Measurements from ENCODE around the gene SLC30A10.
A peak's percentile ranks its signal among the peaks of the same experiment; 100 is the strongest.
"Not testable (repeated sequence)": the region's sequence is repeated elsewhere in the genome, so short reads cannot be mapped to it uniquely, and the experiment has no call there.

The SLC30A10 gene

DNA sequence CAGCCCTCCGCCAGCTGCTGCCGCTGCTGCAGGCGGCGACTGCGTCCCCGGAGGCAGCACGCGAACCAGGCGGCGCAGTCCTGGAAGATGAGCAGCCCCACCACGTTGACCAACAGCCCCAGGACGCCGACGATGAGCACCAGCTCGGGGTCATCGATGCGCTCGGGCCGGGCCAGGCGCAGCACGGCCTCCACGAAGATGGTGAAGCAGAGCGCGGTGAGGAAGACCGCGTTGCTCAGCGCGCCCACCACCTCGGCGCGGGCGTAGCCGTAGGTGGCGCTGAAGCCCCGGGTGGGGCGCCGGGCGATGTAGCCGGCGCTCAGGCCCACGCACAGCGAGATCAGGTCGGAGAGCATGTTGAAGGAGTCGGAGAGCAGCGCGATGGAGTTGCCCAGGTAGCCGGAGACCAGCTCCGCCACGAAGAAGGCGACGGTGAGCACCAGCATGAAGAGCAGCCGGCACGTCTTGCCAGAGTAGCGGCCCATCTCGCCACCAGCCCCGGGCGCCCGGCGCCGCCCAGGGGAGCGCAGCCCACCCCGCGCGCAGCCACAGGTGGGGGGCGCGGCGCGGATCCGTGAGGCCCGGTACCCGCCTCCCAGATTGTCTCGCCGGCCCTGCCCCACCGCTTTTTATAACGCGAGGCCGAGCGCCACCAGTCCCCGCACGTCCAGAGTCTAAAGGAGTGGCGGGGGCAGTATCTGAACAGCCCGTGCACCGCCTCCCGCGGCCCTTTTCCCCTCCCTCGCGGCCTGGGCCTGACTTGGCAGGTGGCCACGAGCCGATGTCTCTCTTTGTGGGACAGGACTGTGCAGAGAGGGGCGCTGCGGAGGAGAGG is at the start of gene SLC30A10:
SLC30A10 (minus strand) TSS at position 602 of the 835 bp plus-strand sequence; CDS start at position 485, 117 bp downstream.
- TF ChIP-seq JUND (IDR thresholded peaks at IDR 0.05; ENCODE audit: low read depth): no peak
- in situ Hi-C loops (cut with HindIII; ENCODE audit: low pct_unique_long_range_greater_than_20kb, low sequenced_read_pairs): no loop called here
- DNase-seq (ENCODE audit: low read depth in 1 of 2, low spot score in 1 of 2): no peak

GRCh38 chr1:219973213-219973612 is 44.9 kb upstream of the SLC30A10 start:
- in situ Hi-C loops (cut with HindIII; ENCODE audit: low pct_unique_long_range_greater_than_20kb, low sequenced_read_pairs): no loop called here
- no peak for TF ChIP-seq JUND (IDR thresholded peaks at IDR 0.05; ENCODE audit: low read depth)
- DNase-seq (ENCODE audit: low read depth in 1 of 2, low spot score in 1 of 2): no peak

GRCh38 chr1:219967361-219967760 is 39.0 kb upstream of the SLC30A10 start:
- in situ Hi-C loops (cut with HindIII; ENCODE audit: low pct_unique_long_range_greater_than_20kb, low sequenced_read_pairs): no loop called here
- no peak for TF ChIP-seq JUND (IDR thresholded peaks at IDR 0.05; ENCODE audit: low read depth)
- DNase-seq (ENCODE audit: low read depth in 1 of 2, low spot score in 1 of 2): no peak

DNA sequence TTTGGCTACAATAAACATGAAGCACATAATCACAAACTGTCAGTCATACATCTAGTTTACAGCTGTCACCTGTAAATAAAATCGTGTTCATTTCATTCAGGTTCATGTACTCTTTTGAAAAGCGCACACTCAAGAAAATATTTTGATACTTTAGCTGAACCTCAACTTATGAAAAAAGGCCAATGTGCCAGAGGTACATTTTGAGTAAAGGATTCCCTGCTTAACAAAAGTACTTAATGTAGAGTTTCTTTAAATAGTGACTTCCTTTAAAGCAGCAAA is 37.7 kb upstream of the SLC30A10 start:
- in situ Hi-C loops (cut with HindIII; ENCODE audit: low pct_unique_long_range_greater_than_20kb, low sequenced_read_pairs): no loop called here
- no peak for TF ChIP-seq JUND (IDR thresholded peaks at IDR 0.05; ENCODE audit: low read depth)
- no peak for DNase-seq (ENCODE audit: low read depth in 1 of 2, low spot score in 1 of 2)

DNA sequence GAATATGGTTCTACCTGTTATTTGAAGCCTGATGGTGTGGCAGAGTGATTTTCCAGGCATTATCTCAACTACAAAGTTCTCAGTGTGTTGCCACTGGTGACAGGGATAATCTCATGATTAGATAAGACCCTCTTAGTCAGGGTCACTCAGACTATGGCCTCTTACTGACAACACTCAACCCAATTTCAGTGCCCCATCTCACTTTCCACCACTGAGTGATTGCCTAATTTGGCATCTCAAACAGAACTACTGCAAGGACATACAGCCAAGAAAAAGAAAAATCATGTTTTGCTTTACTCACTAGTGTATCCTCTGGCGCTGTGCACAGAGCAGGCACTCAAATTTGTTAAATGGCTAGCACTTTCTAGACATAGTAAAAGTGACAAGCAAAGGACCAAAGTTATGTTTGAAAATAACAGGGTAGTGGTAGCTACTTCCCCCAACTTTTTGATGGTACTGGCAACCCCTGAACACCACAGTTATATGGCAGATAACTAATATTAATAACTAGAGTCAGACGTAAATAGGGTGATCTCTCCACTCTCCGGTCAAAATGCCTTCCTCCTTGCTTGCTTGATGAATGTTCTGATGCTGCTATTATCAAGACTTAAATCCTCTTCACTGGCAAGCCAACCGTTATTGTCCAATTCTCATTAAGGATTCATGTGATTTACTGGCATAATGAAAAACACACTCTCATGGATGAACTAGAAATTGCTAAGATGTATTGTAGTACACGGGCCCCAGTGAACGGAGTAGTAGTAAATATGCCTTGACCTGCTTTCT is 37.1 kb upstream of the SLC30A10 start:
- no peak for DNase-seq (ENCODE audit: low read depth in 1 of 2, low spot score in 1 of 2)
- TF ChIP-seq JUND (IDR thresholded peaks at IDR 0.05; ENCODE audit: low read depth): no peak
- in situ Hi-C loops (cut with HindIII; ENCODE audit: low pct_unique_long_range_greater_than_20kb, low sequenced_read_pairs): no loop called here

DNA sequence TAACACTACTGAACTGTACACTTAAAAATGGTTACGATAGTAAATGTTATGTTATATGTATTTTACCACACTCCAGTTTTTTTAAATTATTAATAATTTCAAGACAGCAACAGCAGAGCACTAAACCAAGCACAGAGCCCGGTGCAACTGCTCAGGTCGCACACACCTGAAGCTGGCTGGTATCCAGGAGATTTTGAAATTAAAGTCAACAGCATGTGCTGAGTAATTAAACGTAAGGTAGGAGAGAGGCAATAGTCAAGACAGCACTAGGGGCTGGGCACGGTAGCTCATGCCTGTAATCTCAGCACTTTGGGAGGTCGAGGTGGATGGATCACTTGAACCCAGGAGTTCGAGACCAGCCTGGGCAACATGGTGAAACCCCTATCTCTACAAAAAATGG is 35.1 kb upstream of the SLC30A10 start:
- in situ Hi-C loops (cut with HindIII; ENCODE audit: low pct_unique_long_range_greater_than_20kb, low sequenced_read_pairs): no loop called here
- no peak for TF ChIP-seq JUND (IDR thresholded peaks at IDR 0.05; ENCODE audit: low read depth)
- DNase-seq (ENCODE audit: low read depth in 1 of 2, low spot score in 1 of 2): peak in 1 of 2 experiments; percentile 68

GRCh38 chr1:219961684-219962083 is 33.3 kb upstream of the SLC30A10 start:
- no peak for DNase-seq (ENCODE audit: low read depth in 1 of 2, low spot score in 1 of 2)
- TF ChIP-seq JUND (IDR thresholded peaks at IDR 0.05; ENCODE audit: low read depth): no peak
- in situ Hi-C loops (cut with HindIII; ENCODE audit: low pct_unique_long_range_greater_than_20kb, low sequenced_read_pairs): no loop called here

GRCh38 chr1:219959540-219960203 is 31.3 kb upstream of the SLC30A10 start:
- no peak for TF ChIP-seq JUND (IDR thresholded peaks at IDR 0.05; ENCODE audit: low read depth)
- DNase-seq (ENCODE audit: low read depth in 1 of 2, low spot score in 1 of 2): no peak
- in situ Hi-C loops (cut with HindIII; ENCODE audit: low pct_unique_long_range_greater_than_20kb, low sequenced_read_pairs): no loop called here

- no peak for TF ChIP-seq JUND (IDR thresholded peaks at IDR 0.05; ENCODE audit: low read depth)
- in situ Hi-C loops (cut with HindIII; ENCODE audit: low pct_unique_long_range_greater_than_20kb, low sequenced_read_pairs): no loop called here
- DNase-seq (ENCODE audit: low read depth in 1 of 2, low spot score in 1 of 2): no peak
These were observed 30.6 kb upstream of the SLC30A10 start for GRCh38 chr1:219958875-219959417.

DNA sequence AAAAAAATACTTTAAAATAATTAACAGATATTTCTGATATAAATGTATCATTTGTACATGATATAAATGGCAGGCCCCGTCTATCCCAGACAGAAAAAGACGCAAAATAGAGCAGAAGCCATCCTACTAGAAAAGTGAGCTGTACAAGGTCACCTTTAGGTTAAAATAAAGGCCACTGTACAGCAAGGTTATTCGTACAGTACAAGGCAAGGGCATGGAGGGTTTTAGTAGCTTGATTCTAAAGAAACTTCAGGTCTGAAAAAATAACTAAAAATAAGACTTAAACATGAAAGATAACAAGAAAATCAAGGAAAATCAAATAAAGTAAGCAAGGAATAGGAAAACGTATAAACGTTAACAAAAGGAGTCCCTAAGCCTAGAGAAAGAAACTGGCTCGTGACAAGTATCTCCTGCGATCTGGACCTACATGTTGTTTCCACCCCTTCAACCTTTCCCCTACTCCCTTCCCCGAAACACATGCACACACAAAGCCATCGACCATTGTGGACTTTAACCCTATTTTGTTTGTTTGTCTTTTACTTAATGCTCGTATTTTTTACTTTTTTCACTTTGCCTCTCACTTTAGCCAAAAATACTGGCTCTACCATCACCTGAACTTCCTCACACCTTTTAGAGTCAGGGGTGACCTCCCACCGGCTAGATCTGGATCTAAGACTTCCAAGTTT is 26.5 kb upstream of the SLC30A10 start:
- TF ChIP-seq JUND (IDR thresholded peaks at IDR 0.05; ENCODE audit: low read depth): no peak
- DNase-seq (ENCODE audit: low read depth in 1 of 2, low spot score in 1 of 2): no peak
- in situ Hi-C loops (cut with HindIII; ENCODE audit: low pct_unique_long_range_greater_than_20kb, low sequenced_read_pairs): no loop called here

DNA sequence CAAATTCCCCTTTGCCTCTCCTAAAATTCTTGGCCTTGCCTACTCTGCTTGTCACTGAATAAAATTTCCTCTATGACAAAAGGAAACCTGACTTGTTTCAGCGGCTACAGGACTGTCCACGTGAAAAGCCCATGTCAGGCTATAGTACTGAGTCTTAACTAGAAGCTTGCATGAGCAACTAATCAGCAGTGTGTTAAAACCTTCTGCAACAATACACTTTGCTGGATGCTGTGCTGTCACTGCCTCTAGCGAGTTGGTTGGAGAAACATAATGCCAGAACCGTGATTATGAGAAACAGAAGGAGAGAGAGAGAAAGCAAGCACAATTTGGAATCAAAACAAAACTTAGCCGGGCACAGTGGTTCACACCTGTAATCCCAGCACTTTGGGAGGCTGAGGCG is 25.7 kb upstream of the SLC30A10 start:
- no peak for TF ChIP-seq JUND (IDR thresholded peaks at IDR 0.05; ENCODE audit: low read depth)
- in situ Hi-C loops (cut with HindIII; ENCODE audit: low pct_unique_long_range_greater_than_20kb, low sequenced_read_pairs): no loop called here
- no peak for DNase-seq (ENCODE audit: low read depth in 1 of 2, low spot score in 1 of 2)

DNA sequence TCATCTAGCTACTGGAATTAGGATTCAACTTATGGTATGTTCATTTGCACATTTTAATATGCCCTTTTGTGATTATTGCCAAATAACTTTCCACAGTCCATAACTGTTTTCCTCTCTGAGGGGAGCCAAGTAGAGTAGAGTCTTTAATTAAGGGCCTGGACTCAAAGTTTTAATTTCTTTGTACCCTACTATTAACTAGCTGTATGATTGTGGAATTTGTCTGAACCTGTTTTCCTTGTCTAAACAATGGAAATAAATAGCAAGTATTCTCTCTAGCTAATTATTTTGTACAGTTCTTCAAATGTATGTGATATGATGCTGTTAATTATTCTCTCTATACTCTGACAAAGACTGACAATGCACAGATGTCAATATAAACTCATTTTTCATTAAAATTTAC is 24.0 kb upstream of the SLC30A10 start:
- in situ Hi-C loops (cut with HindIII; ENCODE audit: low pct_unique_long_range_greater_than_20kb, low sequenced_read_pairs): no loop called here
- TF ChIP-seq JUND (IDR thresholded peaks at IDR 0.05; ENCODE audit: low read depth): no peak
- DNase-seq (ENCODE audit: low read depth in 1 of 2, low spot score in 1 of 2): no peak

- DNase-seq (ENCODE audit: low read depth in 1 of 2, low spot score in 1 of 2); in situ Hi-C loops (cut with HindIII; ENCODE audit: low pct_unique_long_range_greater_than_20kb, low sequenced_read_pairs): not testable (repeated sequence)
These were observed 20.9 kb upstream of the SLC30A10 start for GRCh38 chr1:219949227-219949626.

- DNase-seq (ENCODE audit: low read depth in 1 of 2, low spot score in 1 of 2); in situ Hi-C loops (cut with HindIII; ENCODE audit: low pct_unique_long_range_greater_than_20kb, low sequenced_read_pairs): not testable (repeated sequence)
These were observed 20.4 kb upstream of the SLC30A10 start for GRCh38 chr1:219948766-219949165.
